K562 (cell line): ENCODE data around the gene ARSI. TPM values are rescaled to one million over a fixed set of nuclear protein-coding genes. Genes with fewer than 3 reads are reported as not detected.

Experiments
- ATAC-seq: fragments of 200-7000 bp; cut with Tn5 transposase; 3 replicates; pipeline ENCODE4 v1.9.1; 2020; ENCODE audit warnings: moderate library complexity
- BruUV-seq: library from RNA; stranded (reverse); fragments of 400-500 nt; replicated peaks from 2 replicates; lab custom pipeline; 2021; lab: Mats Ljungman, UMichigan
- CTCF ChIA-PET: fragments of 300-600 bp; formaldehyde crosslinking; extraction: SDS; loops from one replicate; lab custom pipeline; 2021; ENCODE audit warnings: low intra/inter-chr PET ratio; lab: Yijun Ruan, JAX
- POLR2A ChIA-PET: fragments of 300-600, 350-650 bp; sonication (Branson Sonifier 250); formaldehyde crosslinking; extraction: SDS; loops from one replicate; lab custom pipeline; 2021; ENCODE audit warnings: antibody characterized with exemption, inconsistent platforms; lab: Yijun Ruan, JAX
- DNase-seq, 4 experiments: peaks; one replicate each; pipeline versions ENCODE4 v3.0.0 to v3.0.0-alpha.2; 2011 to 2018; ENCODE audit warnings: low spot score in 3 of 4, mixed read lengths in 3 of 4; ENCODE audit errors: extremely low read depth in 1 of 4
- FAIRE-seq: peaks from 2 replicates; lab custom pipeline; 2011; peaks lifted over from hg19 to GRCh38; lab: Jason Lieb, UNC
- H2AFZ ChIP-seq: 2 replicates; pipeline ENCODE4 v1.6.0; 2011; ENCODE audit warnings: low read depth, low read length, control low read depth, inconsistent platforms
- H3K27ac ChIP-seq: fragments of 200-600 bp; 3 replicates; pipeline ENCODE4 v1.8.0; 2011; ENCODE audit warnings: low read depth, mild to moderate bottlenecking, control low read depth, inconsistent platforms, low read length, moderate library complexity, mixed read lengths; ENCODE audit errors: extremely low read depth
- H3K27me3 ChIP-seq, 2 experiments: fragments of 300-600 bp in 1 of 2; 2 replicates in 1 of 2; 3 replicates in 1 of 2; pipeline versions ENCODE4 v1.6.0 to v1.8.0; 2011; ENCODE audit warnings: inconsistent platforms in 2 of 2, low read length in 2 of 2, mild to moderate bottlenecking in 1 of 2, mixed read lengths in 1 of 2, moderate library complexity in 1 of 2; ENCODE audit not compliant: control insufficient read depth in 2 of 2, insufficient read depth in 2 of 2
- H3K36me3 ChIP-seq: fragments of 300-600 bp; 3 replicates; pipeline ENCODE4 v1.8.0; 2011; ENCODE audit warnings: mild to moderate bottlenecking, low read length, inconsistent platforms; ENCODE audit not compliant: control insufficient read depth, insufficient read depth
- H3K4me1 ChIP-seq, 2 experiments: fragments of 200-600 bp in 1 of 2; replicated peaks in 1 of 2; 2 replicates in 1 of 2; 3 replicates in 1 of 2; pipeline versions ENCODE4 v1.5.1 to v1.8.0; 2011; ENCODE audit warnings: inconsistent platforms in 2 of 2, low read length in 2 of 2, mild to moderate bottlenecking in 1 of 2, mixed read lengths in 1 of 2, moderate library complexity in 1 of 2; ENCODE audit not compliant: control insufficient read depth in 2 of 2, insufficient read depth in 2 of 2
- H3K4me2 ChIP-seq: 2 replicates; pipeline ENCODE4 v1.6.1; 2011; ENCODE audit warnings: low read length, control low read depth, inconsistent platforms, mixed read lengths; ENCODE audit not compliant: insufficient read depth
- H3K4me3 ChIP-seq: fragments of 200-600 bp; sonication (generic), shearing (Covaris generic); 2 replicates; pipeline ENCODE4 v1.5.1; 2016; ENCODE audit warnings: control low read depth, inconsistent platforms
- H3K79me2 ChIP-seq: fragments of 200-600 bp; 3 replicates; pipeline ENCODE4 v1.8.0; 2011; ENCODE audit warnings: low read length, inconsistent platforms; ENCODE audit not compliant: control insufficient read depth, insufficient read depth
- H3K9ac ChIP-seq, 2 experiments: 2 replicates each; pipeline versions ENCODE4 v1.6.0 to v1.6.1; 2011; ENCODE audit warnings: low read depth in 2 of 2, low read length in 2 of 2, control low read depth in 1 of 2, inconsistent platforms in 1 of 2, mild to moderate bottlenecking in 1 of 2, mixed read lengths in 1 of 2; ENCODE audit not compliant: insufficient read depth in 1 of 2
- H3K9me1 ChIP-seq: one replicate; pipeline ENCODE4 v1.6.0; 2011; ENCODE audit warnings: inconsistent platforms, mild to moderate bottlenecking, low read length, moderate library complexity; ENCODE audit not compliant: control insufficient read depth, insufficient read depth
- H3K9me3 ChIP-seq: replicated peaks from 2 replicates; pipeline ENCODE4 v1.5.1; 2011; ENCODE audit warnings: low read depth, low read length, inconsistent platforms; ENCODE audit not compliant: control insufficient read depth, insufficient read depth
- H4K20me1 ChIP-seq: replicated peaks from 2 replicates; pipeline ENCODE4 v1.6.1; 2011; ENCODE audit warnings: low read length, inconsistent platforms, mixed read lengths; ENCODE audit not compliant: control insufficient read depth, insufficient read depth
- BRD4 ChIP-seq: fragments of 200-600 bp; sonication (generic); IDR thresholded peaks from 2 replicates; pipeline ENCODE4 v1.6.1; 2017; ENCODE audit warnings: inconsistent platforms
- C11orf30 ChIP-seq: fragments of 450-650 bp; IDR thresholded peaks from 2 replicates; pipeline ENCODE4 v1.6.1; 2016; ENCODE audit warnings: low read depth, mild to moderate bottlenecking
- CTCF ChIP-seq, 3 experiments: IDR thresholded peaks in 2 of 3; conservative IDR thresholded peaks in 1 of 3; 2 replicates each; pipeline ENCODE4 v1.5.1; 2011 to 2012; ENCODE audit warnings: low read length in 3 of 3, mild to moderate bottlenecking in 3 of 3, control low read depth in 2 of 3, improper control_type of control experiment in 1 of 3, inconsistent platforms in 1 of 3, low read depth in 1 of 3, mixed read lengths in 1 of 3, moderate library complexity in 1 of 3; ENCODE audit not compliant: insufficient read depth in 2 of 3
- EWSR1 ChIP-seq: fragments of 450-650 bp; IDR thresholded peaks from 2 replicates; pipeline ENCODE4 v1.6.1; 2018; ENCODE audit warnings: borderline replicate concordance, mild to moderate bottlenecking, low read depth, moderate library complexity; ENCODE audit not compliant: partially characterized antibody
- MXD1 ChIP-seq: fragments of 250-450 bp; sonication (Bioruptor Pico); IDR thresholded peaks from 2 replicates; pipeline ENCODE4 v1.8.0; 2021; ENCODE audit warnings: borderline replicate concordance, mild to moderate bottlenecking, moderate library complexity; ENCODE audit not compliant: poor library complexity, severe bottlenecking
- MYNN ChIP-seq, 2 experiments: sonication (generic); formaldehyde crosslinking in 1 of 2; IDR thresholded peaks; 2 replicates each; pipeline versions ENCODE4 v1.5.0 to v1.6.1; 2016 to 2020; ENCODE audit warnings: antibody characterized with exemption in 1 of 2, missing genetic modification reagents in 1 of 2
- RBM15 ChIP-seq: fragments of 200-400 bp; formaldehyde crosslinking; IDR thresholded peaks from 2 replicates; pipeline ENCODE4 v1.6.1; 2018; ENCODE audit warnings: mild to moderate bottlenecking, low read length, moderate library complexity; ENCODE audit not compliant: insufficient read depth
- RFX5 ChIP-seq: IDR thresholded peaks from 2 replicates; pipeline ENCODE4 v1.6.1; 2011; ENCODE audit warnings: low read depth, mild to moderate bottlenecking, improper control_type of control experiment, low read length
- STAT5A ChIP-seq: IDR thresholded peaks from 2 replicates; pipeline ENCODE4 v1.6.1; 2012; ENCODE audit warnings: low read length, inconsistent platforms, borderline replicate concordance
- U2AF2 ChIP-seq: fragments of 200-400 bp; formaldehyde crosslinking; optimal IDR thresholded peaks from 2 replicates; pipeline ENCODE3; 2017; ENCODE audit warnings: low read depth, mild to moderate bottlenecking, low read length
- ZBTB11 ChIP-seq, 3 experiments: fragments of 200-800 bp in 1 of 3; fragments of 250-450 bp in 1 of 3; fragments of 450-650 bp in 1 of 3; sonication (Bioruptor Pico) in 1 of 3; sonication (Bioruptor generic) in 1 of 3; formaldehyde crosslinking in 1 of 3; IDR thresholded peaks; 2 replicates each; pipeline versions ENCODE4 v1.6.1 to v1.8.0; 2016 to 2022; ENCODE audit warnings: mild to moderate bottlenecking in 2 of 3, missing genetic modification characterization in 2 of 3, missing compliant biosample characterization in 1 of 3, moderate library complexity in 1 of 3
- ZKSCAN8 ChIP-seq: fragments of 200-800 bp; sonication (Bioruptor generic); IDR thresholded peaks from 2 replicates; pipeline ENCODE4 v1.6.1; 2016; ENCODE audit warnings: missing genetic modification characterization, missing compliant biosample characterization
- WGBS: fragments of 100-300 bp; shearing (Covaris generic); methylation state at CpG from one replicate; pipeline ENCODE4 v1.1.6; 2016; ENCODE audit warnings: low coverage, mixed read lengths; ENCODE audit not compliant: insufficient coverage; ENCODE audit errors: missing lambda C conversion rate; 5-methylcytosine and 5-hydroxymethylcytosine counted together
- in situ Hi-C: fragments of 300-500 bp; cut with MboI; formaldehyde crosslinking; loops from 4 replicates; pipeline ENCODE4 v1.15.0; 2018; ENCODE audit warnings: inconsistent platforms, mixed read lengths
- intact Hi-C: fragments of 100-400 bp; cut with micrococcal nuclease; formaldehyde crosslinking; loops from 2 replicates; pipeline ENCODE4 v1.14.2; 2022
- polyA plus RNA-seq, 8 experiments: library from polyadenylated mRNA; depleted of rRNA in 4 of 8; stranded (reverse) in 5 of 8; unstranded in 3 of 8; fragments of >200 nt; fragmentation: Nextera tagmentation in 2 of 8; fragmentation: Illumina TruSeq in 1 of 8; extraction: Ambion mirVana in 2 of 8; extraction: Trizol in 1 of 8; gene quantifications; 2 replicates each; pipeline versions ENCODE4 v1.2.1 to v1.2.3, GENCODE V29; 2011 to 2014; ENCODE audit warnings: inconsistent platforms in 1 of 8, missing spikeins in 1 of 8
- total RNA-seq, 7 experiments: library from RNA; depleted of rRNA in 6 of 7; stranded (reverse); fragments of >200 nt in 6 of 7; fragmentation: Illumina TruSeq in 2 of 7; extraction: Trizol in 2 of 7; gene quantifications; 2 replicates each; pipeline versions ENCODE4 v1.2.1 to v1.2.3, GENCODE V29; 2011 to 2021; ENCODE audit warnings: low replicate concordance in 1 of 7

The ARSI gene
- total and polyA plus RNA-seq, 9 of the 15 experiments (the other 6 are each of a cell fraction or from before 2014, with no cell fraction given) = 0.04 to 0.07 TPM; not detected in 7

- peaks cover 9% of the 10 kb centered on the region; the same call in 1 of the 2 replicates for H4K20me1 ChIP-seq
- no TSS peak for BruUV-seq
- TF ChIP-seq EWSR1 = no peak
- TF ChIP-seq CTCF (IDR thresholded peaks at IDR 0.05 in 2 of 3, conservative IDR thresholded peaks at IDR 0.05 in 1 of 3; ENCODE audit: insufficient read depth in 2 of 3, low read depth in 1 of 3, low read length in 3 of 3) = 0 out of 6 replicates have a peak, but pooled peaks of 1 of the 3 experiments have one; percentile 4
- TF ChIP-seq RBM15 = no peak
- no peak for TF ChIP-seq U2AF2
- peak; percentile 82; the same call in 1 of the 2 replicates for TF ChIP-seq ZKSCAN8
- no peak for TF ChIP-seq BRD4
- no peak for TF ChIP-seq MXD1 (CRISPR knock-in tag)
- no peak for TF ChIP-seq C11orf30
- no peak for TF ChIP-seq ZBTB11 (CRISPR knock-in tag; IDR thresholded peaks at IDR 0.05)
- no peak for TF ChIP-seq STAT5A
- no peak for TF ChIP-seq MYNN (IDR thresholded peaks at IDR 0.05)
- no peak for TF ChIP-seq MYNN (CRISPR knock-in tag; IDR thresholded peaks at IDR 0.05)
- no peak for TF ChIP-seq RFX5
- H3K36me3 ChIP-seq = no peaks in the 10 kb centered on the region
- H3K9me1 ChIP-seq = no peaks in the 10 kb centered on the region
- H3K27ac ChIP-seq = no peak overlapping the region
- no peak overlapping the region for H2AFZ ChIP-seq
- H3K9me3 ChIP-seq = no peaks in the 10 kb centered on the region
- peaks cover 21 to 23% of the 10 kb centered on the region in 2 experiments for H3K4me1 ChIP-seq
- H3K79me2 ChIP-seq = no peaks in the 10 kb centered on the region
- intact Hi-C loops = no loop called here
- H3K9ac ChIP-seq = no peak overlapping the region
- FAIRE-seq (no peak), DNase-seq (no peak), ATAC-seq (no peak)
- POLR2A ChIA-PET = interaction anchor here (0.5 to 0.9 kb wide), 6 partner anchors 16 to 194 kb away, joined by 3 to 7 read pairs (median 4); no protein-coding TSS in a partner anchor
- no peak overlapping the region for H3K4me2 ChIP-seq
- 24% methylated on average over 5 of the region's 5 CpGs for WGBS
- H3K4me3 ChIP-seq = no peak overlapping the region
- CTCF ChIA-PET = no interaction called here
- in situ Hi-C loops = no loop called here
- peaks cover 5 to 38% of the 10 kb centered on the region in 2 experiments; a peak in 4 of 5 replicates for H3K27me3 ChIP-seq
Measured at GRCh38 chr5:150249744-150250143, 53.0 kb downstream of the ARSI start.
